Measurements from ENCODE around the gene FAM131B.

Gene FAM131B

DNA sequence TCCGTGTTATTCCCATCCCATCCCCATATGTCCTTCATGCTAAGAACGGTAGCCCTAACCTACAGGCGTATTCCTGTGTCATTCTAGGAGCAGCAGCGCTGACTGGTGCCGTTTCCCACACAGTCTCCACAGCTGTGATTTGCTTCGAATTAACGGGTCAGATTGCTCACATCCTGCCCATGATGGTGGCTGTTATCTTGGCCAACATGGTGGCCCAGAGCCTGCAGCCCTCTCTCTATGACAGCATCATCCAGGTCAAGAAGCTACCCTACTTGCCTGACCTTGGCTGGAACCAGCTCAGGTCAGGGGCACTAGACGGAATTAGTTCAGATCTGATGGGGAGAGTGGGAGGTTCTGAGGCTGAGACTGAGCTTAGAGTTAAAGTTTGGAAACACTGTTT lies 20.7 kb downstream of the FAM131B start:
- DNase-seq (ENCODE audit: low read depth, low spot score) = no peak
- no peak overlapping the region for H3K4me3 ChIP-seq (ENCODE audit: insufficient read length, low read depth)
- H3K36me3 ChIP-seq (ENCODE audit: insufficient read depth, insufficient read length, low read length) = no peaks in the 10 kb centered on the region
- no peaks in the 10 kb centered on the region for H3K9me3 ChIP-seq (ENCODE audit: insufficient read depth, low read length)
- no peak for TF ChIP-seq SUZ12 (IDR thresholded peaks at IDR 0.05; ENCODE audit: extremely low read depth, insufficient read depth, insufficient read length)
- TF ChIP-seq YY1 (IDR thresholded peaks at IDR 0.05; ENCODE audit: insufficient read depth, insufficient read length) = no peak
- TF ChIP-seq ZNF274 (IDR thresholded peaks at IDR 0.05; ENCODE audit: low read depth, low read length) = no peak
- peaks cover 6% of the 10 kb centered on the region for H3K27me3 ChIP-seq (ENCODE audit: insufficient read depth, insufficient read length)
- H3K4me1 ChIP-seq (ENCODE audit: insufficient read depth, insufficient read length) = no peaks in the 10 kb centered on the region
- H3K9ac ChIP-seq (ENCODE audit: insufficient read length, low read depth) = no peak overlapping the region

DNA sequence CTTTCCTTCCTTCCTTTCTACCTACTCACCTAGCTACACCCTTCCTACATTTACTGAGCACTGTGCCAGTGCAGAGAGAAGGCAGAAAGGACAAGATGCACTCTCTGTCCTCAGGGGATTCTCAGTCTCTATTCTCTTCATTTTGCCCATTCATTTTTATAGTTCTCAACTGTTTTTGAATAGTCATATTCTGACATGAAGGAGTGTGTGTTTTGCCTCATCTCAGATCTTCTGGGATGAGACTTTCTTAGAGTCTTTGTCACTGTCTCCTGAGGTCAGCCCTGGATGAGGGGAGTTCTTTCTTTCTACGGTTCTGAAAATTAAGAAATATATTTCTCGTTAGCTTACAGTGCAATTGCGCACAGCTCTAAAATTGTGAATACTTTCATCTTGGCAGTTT lies 25.3 kb downstream of the FAM131B start:
- no peaks in the 10 kb centered on the region for H3K4me1 ChIP-seq (ENCODE audit: insufficient read depth, insufficient read length)
- no peaks in the 10 kb centered on the region for H3K36me3 ChIP-seq (ENCODE audit: insufficient read depth, insufficient read length, low read length)
- TF ChIP-seq SUZ12 (IDR thresholded peaks at IDR 0.05; ENCODE audit: extremely low read depth, insufficient read depth, insufficient read length) (no peak), ZNF274 (IDR thresholded peaks at IDR 0.05; ENCODE audit: low read depth, low read length) (no peak), YY1 (IDR thresholded peaks at IDR 0.05; ENCODE audit: insufficient read depth, insufficient read length) (no peak)
- H3K9me3 ChIP-seq (ENCODE audit: insufficient read depth, low read length) = no peaks in the 10 kb centered on the region
- H3K4me3 ChIP-seq (ENCODE audit: insufficient read length, low read depth) = no peak overlapping the region
- DNase-seq (ENCODE audit: low read depth, low spot score) = no peak
- H3K9ac ChIP-seq (ENCODE audit: insufficient read length, low read depth) = no peak overlapping the region
- H3K27me3 ChIP-seq (ENCODE audit: insufficient read depth, insufficient read length) = no peaks in the 10 kb centered on the region

- Histone ChIP-seq H3K9ac (ENCODE audit: insufficient read length, low read depth) (no peak overlapping the region), H3K4me3 (ENCODE audit: insufficient read length, low read depth) (no peak overlapping the region), H3K9me3 (ENCODE audit: insufficient read depth, low read length) (no peaks in the 10 kb centered on the region), H3K4me1 (ENCODE audit: insufficient read depth, insufficient read length) (no peaks in the 10 kb centered on the region), H3K27me3 (ENCODE audit: insufficient read depth, insufficient read length) (no peaks in the 10 kb centered on the region), H3K36me3 (ENCODE audit: insufficient read depth, insufficient read length, low read length) (no peaks in the 10 kb centered on the region)
- no peak for DNase-seq (ENCODE audit: low read depth, low spot score)
- TF ChIP-seq ZNF274 (IDR thresholded peaks at IDR 0.05; ENCODE audit: low read depth, low read length) (no peak), YY1 (IDR thresholded peaks at IDR 0.05; ENCODE audit: insufficient read depth, insufficient read length) (no peak), SUZ12 (IDR thresholded peaks at IDR 0.05; ENCODE audit: extremely low read depth, insufficient read depth, insufficient read length) (no peak)
Measured at GRCh38 chr7:143334244-143334643, 28.3 kb downstream of the FAM131B start.

DNA sequence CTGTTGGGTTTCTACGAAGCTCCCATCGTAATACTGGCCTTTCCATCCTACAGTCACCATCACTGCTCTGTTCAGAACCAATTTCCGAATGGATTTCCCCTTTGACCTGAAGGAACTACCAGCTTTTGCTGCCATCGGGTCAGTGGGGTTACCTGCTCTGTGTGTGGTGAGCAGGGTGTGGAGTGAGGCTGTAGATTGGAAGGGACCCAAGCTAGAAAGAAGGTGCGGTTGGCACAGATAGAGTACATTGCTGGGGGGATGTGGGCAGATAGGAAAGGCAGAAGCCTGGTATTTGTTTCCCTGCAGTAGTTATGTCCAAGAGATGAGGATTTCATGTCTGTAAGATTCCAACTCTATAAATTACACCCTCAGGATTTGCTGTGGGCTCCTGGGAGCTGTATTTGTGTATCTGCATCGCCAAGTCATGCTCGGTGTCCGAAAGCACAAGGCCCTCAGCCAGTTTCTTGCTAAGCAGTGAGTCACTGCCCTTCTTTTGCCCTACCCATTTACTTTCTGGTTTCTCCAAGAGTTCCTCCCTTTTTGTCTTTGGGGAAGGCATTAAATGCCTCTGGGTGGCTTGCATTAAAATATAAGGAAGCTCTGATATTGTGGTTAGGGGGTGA lies 31.2 kb downstream of the FAM131B start:
- Histone ChIP-seq H3K9me3 (ENCODE audit: insufficient read depth, low read length) (no peaks in the 10 kb centered on the region), H3K4me3 (ENCODE audit: insufficient read length, low read depth) (no peak overlapping the region), H3K4me1 (ENCODE audit: insufficient read depth, insufficient read length) (no peaks in the 10 kb centered on the region), H3K36me3 (ENCODE audit: insufficient read depth, insufficient read length, low read length) (no peaks in the 10 kb centered on the region), H3K9ac (ENCODE audit: insufficient read length, low read depth) (no peak overlapping the region), H3K27me3 (ENCODE audit: insufficient read depth, insufficient read length) (no peaks in the 10 kb centered on the region)
- TF ChIP-seq SUZ12 (IDR thresholded peaks at IDR 0.05; ENCODE audit: extremely low read depth, insufficient read depth, insufficient read length) = no peak
- TF ChIP-seq ZNF274 (IDR thresholded peaks at IDR 0.05; ENCODE audit: low read depth, low read length) = no peak
- no peak for TF ChIP-seq YY1 (IDR thresholded peaks at IDR 0.05; ENCODE audit: insufficient read depth, insufficient read length)
- DNase-seq (ENCODE audit: low read depth, low spot score) = no peak

DNA sequence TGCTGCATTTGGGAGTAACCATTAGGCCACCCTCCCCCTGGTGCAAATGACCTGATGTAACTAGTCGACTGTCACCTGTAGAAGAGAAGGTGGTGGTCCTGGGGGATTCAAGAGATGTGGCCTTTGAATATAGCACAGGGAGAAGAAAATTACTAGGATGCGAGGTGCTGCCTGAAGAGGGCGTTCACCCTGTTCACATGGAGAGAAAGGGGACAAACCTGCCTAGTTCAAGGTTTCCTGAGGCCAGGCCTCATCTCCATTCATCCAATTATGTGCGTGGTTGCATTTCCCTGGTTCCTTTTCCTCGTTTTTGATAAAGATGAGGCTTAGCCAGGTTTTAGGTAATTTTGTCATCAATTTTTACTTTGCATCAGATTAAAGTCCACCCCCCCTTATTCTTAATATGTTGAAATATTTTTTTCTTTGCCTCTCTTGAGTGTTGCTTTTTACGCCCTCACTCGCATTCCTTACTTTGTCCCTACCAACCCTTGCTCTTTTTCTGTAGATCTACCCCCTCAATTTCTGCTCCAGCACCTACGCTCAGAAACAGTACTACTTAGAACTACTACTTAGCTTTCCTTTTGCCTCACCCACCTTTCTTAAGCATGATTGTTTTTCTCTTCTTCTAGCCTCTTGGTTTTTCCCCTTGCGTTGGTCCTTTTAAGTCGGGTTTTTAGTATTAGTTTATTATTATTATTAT lies 32.9 kb downstream of the FAM131B start:
- Histone ChIP-seq H3K36me3 (ENCODE audit: insufficient read depth, insufficient read length, low read length) (no peaks in the 10 kb centered on the region), H3K4me3 (ENCODE audit: insufficient read length, low read depth) (no peak overlapping the region), H3K9ac (ENCODE audit: insufficient read length, low read depth) (no peak overlapping the region), H3K9me3 (ENCODE audit: insufficient read depth, low read length) (no peaks in the 10 kb centered on the region), H3K4me1 (ENCODE audit: insufficient read depth, insufficient read length) (no peaks in the 10 kb centered on the region), H3K27me3 (ENCODE audit: insufficient read depth, insufficient read length) (no peaks in the 10 kb centered on the region)
- no peak for DNase-seq (ENCODE audit: low read depth, low spot score)
- TF ChIP-seq SUZ12 (IDR thresholded peaks at IDR 0.05; ENCODE audit: extremely low read depth, insufficient read depth, insufficient read length) (no peak), ZNF274 (IDR thresholded peaks at IDR 0.05; ENCODE audit: low read depth, low read length) (no peak), YY1 (IDR thresholded peaks at IDR 0.05; ENCODE audit: insufficient read depth, insufficient read length) (no peak)

- H3K36me3 ChIP-seq (ENCODE audit: insufficient read depth, insufficient read length, low read length) = no peaks in the 10 kb centered on the region
- H3K4me1 ChIP-seq (ENCODE audit: insufficient read depth, insufficient read length) = peaks cover 1% of the 10 kb centered on the region
- no peaks in the 10 kb centered on the region for H3K9me3 ChIP-seq (ENCODE audit: insufficient read depth, low read length)
- no peaks in the 10 kb centered on the region for H3K27me3 ChIP-seq (ENCODE audit: insufficient read depth, insufficient read length)
- no peak overlapping the region for H3K9ac ChIP-seq (ENCODE audit: insufficient read length, low read depth)
- DNase-seq (ENCODE audit: low read depth, low spot score) = no peak
- H3K4me3 ChIP-seq (ENCODE audit: insufficient read length, low read depth) = no peak overlapping the region
- TF ChIP-seq YY1 (IDR thresholded peaks at IDR 0.05; ENCODE audit: insufficient read depth, insufficient read length) (no peak), ZNF274 (IDR thresholded peaks at IDR 0.05; ENCODE audit: low read depth, low read length) (no peak), SUZ12 (IDR thresholded peaks at IDR 0.05; ENCODE audit: extremely low read depth, insufficient read depth, insufficient read length) (no peak)
Measured at GRCh38 chr7:143327903-143328302, 34.6 kb downstream of the FAM131B start.

- Histone ChIP-seq H3K9me3 (ENCODE audit: insufficient read depth, low read length) (no peaks in the 10 kb centered on the region), H3K4me3 (ENCODE audit: insufficient read length, low read depth) (no peak overlapping the region), H3K36me3 (ENCODE audit: insufficient read depth, insufficient read length, low read length) (no peaks in the 10 kb centered on the region), H3K9ac (ENCODE audit: insufficient read length, low read depth) (no peak overlapping the region), H3K27me3 (ENCODE audit: insufficient read depth, insufficient read length) (no peaks in the 10 kb centered on the region), H3K4me1 (ENCODE audit: insufficient read depth, insufficient read length) (peaks cover 1% of the 10 kb centered on the region)
- TF ChIP-seq ZNF274 (IDR thresholded peaks at IDR 0.05; ENCODE audit: low read depth, low read length) = no peak
- TF ChIP-seq YY1 (IDR thresholded peaks at IDR 0.05; ENCODE audit: insufficient read depth, insufficient read length) = no peak
- no peak for TF ChIP-seq SUZ12 (IDR thresholded peaks at IDR 0.05; ENCODE audit: extremely low read depth, insufficient read depth, insufficient read length)
- no peak for DNase-seq (ENCODE audit: low read depth, low spot score)
Measured at GRCh38 chr7:143325240-143325639, 37.3 kb downstream of the FAM131B start.
